GM19372 (cell line): ENCODE measurements around the gene ZDHHC17.

Source experiments
- ATAC-seq: cut with Tn5 transposase; IDR thresholded peaks from one replicate; pipeline ENCODE4 v1.9.1; 2021; ENCODE audit warnings: mild to moderate bottlenecking, low read depth, moderate library complexity; ENCODE audit not compliant: unreplicated experiment

Gene ZDHHC17

DNA sequence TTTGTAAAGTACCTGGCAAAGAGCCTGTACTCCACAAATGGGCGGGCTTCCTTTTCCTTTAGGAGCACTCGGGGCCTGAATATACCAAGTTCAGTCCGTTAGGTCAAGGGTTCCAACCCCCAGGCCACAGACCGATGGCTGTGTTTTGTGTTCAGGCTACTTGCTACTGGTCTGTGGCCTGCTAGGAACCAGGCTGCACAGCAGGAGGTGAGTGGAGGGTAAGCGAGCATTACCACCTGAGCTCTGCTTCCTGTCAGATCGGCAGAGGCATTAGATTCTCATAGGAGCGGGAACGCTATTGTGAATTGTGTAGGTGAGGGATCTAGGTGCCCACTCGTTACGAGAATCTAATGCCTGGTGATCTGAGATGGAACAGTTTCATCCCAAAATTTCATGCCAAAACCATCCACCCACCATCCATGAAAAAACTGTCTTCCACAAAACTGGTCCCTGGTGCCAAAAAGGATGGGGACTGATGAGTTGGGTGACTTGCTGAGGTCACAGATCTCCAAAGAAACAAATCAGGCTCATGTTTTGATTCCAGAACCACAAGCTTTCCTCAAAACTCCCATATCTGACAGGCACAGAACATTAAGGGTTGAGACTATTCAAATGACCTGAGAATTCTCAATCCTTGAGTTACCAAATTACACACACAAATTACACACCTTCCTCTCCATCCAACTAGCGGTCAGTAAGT, 110.7 kb downstream of the ZDHHC17 start:
- no peak for ATAC-seq

DNA sequence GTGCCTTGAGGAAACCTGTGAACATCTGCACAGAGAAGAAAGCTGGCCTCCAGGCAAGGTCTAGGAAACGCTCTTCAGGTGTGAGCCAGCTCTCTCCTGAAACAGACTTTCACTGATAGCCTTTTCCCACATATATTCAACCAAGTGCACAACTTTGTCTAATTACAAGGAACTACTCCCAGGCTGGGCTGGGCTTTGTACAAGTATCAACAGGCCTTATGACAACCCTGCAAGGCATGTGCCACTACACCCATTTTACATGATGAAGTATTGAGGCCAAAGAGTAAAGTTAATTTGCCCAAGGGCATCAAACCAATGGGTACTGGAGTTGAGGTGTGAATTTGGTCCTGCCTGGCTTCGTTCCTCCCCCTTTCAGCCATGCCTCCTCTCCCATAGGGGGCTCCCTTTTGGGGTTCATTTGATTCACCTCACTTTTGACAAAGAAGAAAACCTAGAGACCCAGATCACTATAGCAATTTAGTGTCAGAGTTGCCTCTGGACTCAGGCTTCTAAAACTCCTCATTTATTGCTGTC, 112.8 kb downstream of the ZDHHC17 start:
- no peak for ATAC-seq

DNA sequence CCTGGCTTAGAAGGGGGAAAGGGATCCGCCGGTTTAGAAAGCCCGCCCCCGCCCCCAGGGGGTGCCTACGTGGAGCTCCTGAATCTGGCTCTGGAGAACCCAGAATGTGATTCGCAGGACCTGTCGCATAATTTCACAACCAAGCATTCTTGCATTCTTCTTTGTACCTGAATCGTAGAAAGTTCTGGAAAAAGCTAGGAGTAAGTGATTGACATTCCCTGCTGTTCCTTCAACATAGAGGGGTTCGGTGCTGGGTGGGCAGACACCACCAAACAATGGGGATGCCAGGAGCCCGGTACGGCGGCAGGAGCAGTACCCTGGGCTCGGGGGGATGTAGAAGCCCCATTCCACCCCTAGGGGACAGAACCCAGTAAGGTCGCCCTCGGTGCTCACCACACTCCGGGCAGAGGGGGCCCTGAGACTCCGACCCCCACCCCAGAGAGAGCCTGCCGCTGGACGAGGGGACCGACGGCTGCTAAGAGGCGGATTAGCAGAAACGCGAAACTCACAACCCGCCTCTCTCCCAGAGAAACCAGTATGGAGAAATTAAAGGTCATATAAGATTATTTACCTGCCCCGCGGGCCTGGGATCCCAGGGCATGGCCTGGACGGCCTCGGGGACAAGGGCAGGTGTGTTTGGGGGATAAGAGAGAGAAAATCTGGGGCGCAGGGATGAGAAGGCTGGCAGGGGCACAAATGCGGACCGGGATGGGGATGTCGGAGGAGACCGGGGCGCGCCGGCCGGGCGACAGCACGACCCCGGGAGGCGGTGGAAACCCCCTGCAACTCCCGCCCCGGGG, 114.4 kb downstream of the ZDHHC17 start:
- peak; percentile 38 for ATAC-seq

DNA sequence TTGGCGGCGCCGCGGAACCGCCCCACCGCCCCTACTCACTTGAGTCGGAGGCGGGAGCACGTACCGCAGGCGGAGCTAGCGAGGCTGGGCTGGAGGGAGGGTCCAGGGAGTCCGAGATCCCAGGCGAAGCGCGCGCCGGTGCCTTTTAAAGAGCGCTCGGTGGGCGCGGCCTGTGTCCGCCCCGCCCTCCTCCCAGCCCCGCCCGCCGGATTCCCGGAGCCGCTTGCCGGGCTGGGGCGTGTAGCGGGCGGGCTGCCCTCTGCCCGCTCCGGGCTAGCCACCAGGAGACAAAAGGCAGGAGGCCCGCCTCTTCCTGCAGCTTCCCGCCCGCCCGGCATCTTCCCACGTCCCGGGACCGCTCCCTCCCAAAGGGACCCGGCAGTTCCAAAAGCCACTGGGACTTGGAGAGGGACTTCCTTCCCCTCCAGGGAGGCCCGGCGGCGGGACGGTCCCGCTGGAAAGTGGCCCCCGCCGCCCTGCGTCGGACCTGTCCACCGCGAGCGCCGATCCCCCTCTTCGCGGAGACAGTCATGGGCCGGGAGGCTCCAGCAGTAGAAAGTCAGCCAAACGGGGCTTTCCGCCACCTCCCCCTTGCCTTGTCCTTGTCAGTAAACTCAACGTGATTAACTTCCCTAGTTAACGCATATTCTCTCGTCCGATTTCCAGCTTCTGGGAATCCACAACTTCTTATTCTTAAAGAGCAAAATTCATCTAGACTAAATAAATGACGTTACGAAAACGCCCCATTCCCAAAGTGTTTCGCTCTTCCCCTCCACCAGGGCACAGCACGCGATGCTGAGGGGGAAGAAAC, 115.2 kb downstream of the ZDHHC17 start, which contains the start of gene CSRP2:
Gene CSRP2, minus strand, starts transcription at position 121 of the 811 bp plus-strand sequence. CDS start 12,759 bp downstream, outside the sequence.
- peak; percentile 82 for ATAC-seq

DNA sequence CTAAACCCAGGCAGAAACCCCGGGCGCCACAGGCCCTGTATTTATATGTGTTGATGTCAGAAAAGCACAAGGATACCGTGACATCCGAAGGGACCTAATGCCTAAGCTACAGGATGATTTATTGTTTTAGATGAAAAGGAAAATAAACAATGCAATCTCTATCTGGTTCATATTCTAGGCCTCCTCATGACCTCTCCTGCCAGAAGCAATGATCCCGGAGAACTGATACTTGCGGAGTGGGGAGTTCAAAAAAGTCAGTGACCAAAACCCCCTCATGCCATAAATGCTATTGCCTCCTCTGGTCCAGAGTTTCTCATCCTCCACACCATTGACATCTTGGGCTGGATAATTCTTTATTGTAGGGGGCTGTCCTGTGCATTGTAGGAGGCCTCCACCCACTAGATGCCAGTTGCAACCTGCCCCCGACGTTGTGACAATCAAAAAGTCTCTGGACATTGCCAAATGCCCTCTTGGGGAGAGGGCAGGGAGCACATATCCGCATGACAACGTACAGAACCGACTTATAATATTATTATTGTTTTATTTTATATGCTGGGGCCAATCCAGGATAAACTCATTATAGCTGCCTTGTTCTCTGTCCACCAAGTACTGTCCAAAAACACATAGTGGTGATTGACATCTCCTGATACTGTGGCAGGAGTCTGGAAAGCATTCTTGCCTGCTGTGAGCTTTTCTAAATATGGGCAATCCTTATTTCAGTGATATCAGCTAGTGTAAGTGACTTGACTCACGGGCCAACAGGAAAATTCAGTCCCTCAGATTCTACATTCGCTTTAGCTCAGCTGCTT, 116.0 kb downstream of the ZDHHC17 start:
- no peak for ATAC-seq

DNA sequence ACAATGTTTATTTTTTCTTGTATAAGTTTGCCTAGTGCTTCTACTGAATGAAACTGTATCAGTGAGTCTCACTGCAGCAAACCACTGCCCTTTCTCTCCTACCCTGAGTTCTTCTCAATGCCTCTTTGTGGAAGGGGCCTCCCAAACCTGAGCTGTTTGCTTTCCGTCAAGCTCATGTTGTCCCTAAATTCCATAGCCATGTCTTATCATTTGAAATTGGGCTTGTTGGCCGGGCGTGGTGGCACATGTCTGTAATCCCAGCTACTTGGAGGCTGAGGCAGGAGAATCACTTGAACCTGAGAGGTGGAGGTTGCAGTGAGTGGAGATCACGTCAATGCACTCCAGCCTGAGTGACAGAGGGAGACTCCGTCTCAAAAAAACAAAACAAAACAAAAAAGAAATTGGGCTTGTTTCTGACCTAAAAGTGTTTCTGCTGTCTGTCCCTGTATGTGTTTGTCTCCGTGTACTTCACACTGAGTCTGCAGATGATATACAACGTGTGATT, 116.7 kb downstream of the ZDHHC17 start:
- no peak for ATAC-seq

DNA sequence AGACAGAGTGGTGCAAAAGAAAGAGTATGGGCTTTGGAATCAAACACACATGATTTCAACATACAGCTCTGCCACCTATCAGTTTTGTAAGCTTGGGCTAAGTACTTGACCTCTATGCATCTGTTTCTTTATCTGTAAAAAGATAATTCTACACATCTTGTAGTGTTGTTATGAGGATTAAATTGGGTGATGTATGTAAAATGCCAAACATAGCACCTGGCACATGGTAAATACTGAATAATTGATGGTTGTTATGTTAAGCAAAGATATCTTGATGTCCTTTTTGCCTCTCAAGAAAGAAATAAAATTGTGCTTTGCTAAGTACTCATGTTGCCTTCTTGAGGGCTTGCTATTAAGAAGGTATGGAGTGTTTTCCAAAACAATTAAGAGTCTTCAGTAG, 117.2 kb downstream of the ZDHHC17 start:
- no peak for ATAC-seq

DNA sequence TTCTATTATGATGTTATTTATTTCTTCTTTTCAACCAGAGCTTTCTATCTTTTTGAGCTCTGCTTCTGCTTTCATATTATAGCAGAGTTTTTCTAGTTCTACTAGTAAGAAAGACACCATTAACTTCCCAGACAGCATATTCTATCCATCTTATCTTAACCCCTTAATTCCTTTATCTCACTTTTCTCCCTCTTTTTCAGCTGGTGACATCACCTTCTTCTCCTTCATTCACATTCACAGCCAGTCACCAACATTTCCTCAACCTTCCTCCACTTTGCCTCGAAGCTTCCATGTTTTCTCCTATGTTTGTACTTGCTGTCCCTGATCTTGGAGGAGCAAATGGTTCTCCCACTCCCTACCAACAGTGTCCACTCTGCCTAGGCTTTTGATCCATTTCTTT, 118.5 kb downstream of the ZDHHC17 start:
- ATAC-seq: no peak

DNA sequence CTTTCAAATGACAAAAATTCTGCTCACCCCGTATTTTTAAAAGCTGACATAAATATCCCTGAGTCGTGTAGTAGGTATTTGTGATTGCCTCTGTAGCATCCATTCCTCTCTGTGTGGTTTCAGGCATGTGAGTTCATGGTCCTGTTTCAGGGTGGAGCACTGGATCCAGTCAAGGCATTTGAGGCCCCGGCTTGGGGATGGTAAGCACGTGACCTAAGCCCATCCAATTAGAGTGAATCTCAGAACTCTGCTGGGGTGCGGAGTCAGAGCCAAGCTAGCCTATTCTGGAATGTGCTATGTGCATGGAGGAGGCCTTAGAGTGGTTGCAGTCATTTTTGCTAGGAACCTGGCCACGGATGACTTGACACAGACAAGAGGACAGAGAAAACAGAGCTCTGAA, 119.2 kb downstream of the ZDHHC17 start:
- no peak for ATAC-seq

DNA sequence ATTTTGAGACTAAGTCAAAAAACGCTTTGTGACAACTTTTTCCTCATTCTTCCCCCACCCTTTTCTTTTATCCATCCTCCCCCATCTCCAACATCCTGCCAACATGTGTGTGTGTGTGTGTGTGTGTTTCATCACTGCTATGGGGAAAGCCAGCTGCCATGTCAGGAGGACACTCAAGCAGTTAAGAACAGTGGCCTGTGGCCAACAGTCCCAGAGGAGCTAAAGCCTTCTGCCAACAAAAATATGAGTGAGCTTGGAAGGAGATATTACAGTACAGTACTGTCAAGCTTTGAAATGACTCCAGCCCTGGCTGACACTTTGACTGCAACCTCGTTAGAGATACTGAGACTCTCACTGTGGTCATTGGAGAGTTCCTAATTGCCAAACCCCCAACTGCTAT, 119.9 kb downstream of the ZDHHC17 start:
- no peak for ATAC-seq

DNA sequence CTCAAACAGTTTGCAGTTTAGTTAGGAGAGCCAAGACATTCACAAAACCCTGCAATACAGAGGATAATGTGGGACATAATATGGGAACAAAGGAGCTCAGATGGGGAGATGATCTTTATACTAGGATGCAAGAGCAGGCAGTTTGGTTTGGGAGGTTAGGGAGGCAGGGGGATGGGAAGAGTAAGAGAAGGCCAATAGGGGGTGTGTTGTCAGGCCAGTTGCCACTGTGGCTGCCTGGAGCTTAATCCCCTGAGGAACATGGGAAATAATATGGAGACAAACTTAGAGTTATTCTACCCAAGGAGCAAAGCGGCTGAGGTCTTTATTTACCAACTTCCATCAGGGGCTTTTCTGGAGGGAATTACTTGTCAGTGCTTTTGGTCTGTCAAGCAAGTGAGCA, 124.9 kb downstream of the ZDHHC17 start:
- ATAC-seq: no peak

DNA sequence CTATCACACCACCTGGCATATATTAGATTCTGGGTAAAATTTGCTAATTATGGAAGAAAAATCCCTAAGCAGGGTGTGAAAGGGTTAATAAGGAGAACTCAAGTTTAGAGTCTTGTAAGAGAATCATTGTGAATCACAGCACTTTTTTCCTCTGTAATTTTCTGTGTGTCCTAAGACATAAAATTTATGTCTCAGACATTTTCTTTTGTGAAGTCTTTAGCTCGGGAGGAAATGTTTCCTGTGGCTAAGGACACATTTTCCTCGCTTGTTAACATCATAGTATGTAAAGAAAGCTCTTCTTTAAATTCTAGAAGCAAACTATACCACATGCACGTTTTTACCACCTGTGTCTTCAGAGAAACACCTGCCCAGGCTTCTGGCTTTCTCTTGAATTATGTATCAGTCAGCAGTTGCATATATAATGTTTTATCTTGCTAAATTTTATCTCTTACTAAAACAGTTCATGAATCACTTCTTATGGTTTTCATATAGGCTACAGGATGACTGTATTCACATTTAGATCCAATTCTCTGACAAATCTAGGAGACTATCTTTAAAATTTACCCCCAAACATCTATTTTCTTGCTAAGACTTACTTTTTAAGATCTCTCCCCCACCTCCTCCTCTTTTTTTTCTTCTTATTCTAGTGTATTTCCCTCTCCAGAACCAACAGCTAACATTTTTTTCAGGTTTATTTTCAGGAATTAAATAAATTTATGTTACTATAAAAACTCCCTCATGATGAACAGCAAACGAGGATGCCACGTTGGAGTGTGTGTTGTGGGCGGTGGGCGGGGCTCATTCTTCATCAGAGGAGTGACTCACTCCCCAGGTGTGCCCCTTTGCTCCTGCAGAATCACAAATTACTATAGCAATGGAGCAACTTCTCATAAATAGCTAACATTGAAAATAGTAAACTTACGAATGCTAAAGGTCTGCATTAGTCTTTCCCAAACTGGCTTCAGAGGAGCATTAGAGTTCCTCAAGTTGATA, 126.5 kb downstream of the ZDHHC17 start:
- ATAC-seq: no peak

DNA sequence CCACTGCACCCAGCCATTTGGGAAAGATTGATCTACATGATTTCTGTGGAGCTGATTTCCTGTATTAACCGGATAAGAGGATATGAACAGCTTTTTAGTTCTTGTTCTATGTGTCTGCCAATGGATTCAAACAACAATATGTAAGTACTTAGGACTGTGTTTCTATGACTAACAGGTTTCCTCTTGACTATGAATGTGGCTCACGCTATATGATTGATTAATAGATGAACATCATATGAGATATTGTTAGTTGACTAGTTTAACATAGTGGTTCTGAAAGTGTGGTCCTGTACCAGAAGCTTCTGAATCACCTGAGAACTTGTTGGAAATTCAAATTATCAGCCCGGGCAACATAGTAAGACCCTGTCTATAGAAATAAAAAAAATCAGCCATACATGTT, 127.7 kb downstream of the ZDHHC17 start:
- no peak for ATAC-seq

DNA sequence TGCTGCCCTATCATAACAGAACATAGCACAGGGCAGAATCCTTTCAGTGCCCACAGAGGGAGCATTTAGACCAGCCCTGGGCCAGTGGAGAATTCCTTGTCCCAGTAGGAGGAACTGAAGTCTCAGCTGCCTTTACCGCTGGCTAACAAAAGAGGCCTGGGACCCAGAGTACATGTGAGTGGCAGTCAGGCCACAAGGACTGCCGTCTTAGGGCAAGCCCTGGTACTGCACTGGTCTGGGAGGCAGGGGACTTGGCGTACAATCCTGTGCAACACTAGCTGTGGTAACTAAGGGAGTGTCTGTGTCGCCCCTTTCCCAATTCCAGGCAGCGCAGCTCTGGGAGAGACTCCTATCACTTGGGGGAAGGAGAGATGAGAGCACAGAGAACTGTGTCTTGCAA, 131.9 kb downstream of the ZDHHC17 start:
- ATAC-seq: no peak

DNA sequence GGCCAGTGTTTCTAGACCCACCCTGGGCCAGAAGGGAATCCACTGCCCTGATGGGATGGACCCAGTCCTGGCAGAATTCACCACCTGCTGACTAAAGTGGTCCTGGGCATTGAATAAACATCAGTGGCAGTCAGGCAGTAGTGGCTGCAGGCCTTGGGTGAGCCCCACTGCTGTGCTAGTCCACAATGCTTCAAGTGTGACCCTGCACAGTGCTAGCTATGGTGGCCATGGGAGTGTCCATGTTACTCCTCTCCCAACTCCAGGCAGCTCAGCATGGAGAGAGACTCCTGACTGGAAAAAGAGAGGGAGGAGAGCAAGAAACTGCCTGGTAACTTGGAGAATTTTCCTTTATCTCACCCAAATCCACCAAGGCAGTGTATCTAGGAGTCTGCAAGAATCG, 132.4 kb downstream of the ZDHHC17 start:
- ATAC-seq: no peak

DNA sequence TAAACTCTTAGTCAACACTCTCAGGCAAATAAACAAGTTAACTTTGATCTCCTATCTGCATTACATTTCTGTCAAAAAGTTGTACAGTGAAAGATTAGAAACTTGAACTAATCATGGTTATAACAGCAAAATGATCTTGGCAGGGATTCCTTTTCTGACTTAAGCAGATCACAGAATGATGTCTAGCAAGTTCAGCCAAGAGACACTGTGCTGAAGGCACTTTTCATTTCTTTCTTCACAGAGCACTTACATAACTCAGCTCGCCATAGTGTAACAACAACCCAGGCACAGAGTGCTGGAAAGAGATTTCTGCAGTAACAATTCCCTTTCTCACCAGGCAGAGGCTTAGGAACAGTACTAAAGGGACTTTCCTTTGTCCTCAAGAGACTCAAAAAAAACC, 134.5 kb downstream of the ZDHHC17 start:
- ATAC-seq: no peak

DNA sequence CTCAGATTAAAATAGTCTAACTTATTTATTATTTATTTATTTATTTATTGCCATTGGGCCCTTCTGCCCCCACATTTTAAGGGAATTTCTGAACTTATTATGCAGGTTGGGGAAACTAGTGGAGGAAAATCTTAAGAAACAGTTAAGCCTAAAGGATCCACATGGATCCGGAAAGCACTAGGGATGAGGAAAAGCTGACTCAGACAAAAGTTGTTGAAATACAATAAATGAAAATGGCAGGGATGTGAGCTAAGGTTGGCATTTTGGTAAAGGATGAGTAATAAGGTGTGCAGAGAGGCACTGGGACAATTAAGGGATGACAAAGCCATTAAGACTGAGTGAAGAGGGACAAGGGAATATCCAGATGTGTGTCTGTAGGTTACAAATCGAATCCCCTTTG, 135.6 kb downstream of the ZDHHC17 start:
- ATAC-seq: no peak

DNA sequence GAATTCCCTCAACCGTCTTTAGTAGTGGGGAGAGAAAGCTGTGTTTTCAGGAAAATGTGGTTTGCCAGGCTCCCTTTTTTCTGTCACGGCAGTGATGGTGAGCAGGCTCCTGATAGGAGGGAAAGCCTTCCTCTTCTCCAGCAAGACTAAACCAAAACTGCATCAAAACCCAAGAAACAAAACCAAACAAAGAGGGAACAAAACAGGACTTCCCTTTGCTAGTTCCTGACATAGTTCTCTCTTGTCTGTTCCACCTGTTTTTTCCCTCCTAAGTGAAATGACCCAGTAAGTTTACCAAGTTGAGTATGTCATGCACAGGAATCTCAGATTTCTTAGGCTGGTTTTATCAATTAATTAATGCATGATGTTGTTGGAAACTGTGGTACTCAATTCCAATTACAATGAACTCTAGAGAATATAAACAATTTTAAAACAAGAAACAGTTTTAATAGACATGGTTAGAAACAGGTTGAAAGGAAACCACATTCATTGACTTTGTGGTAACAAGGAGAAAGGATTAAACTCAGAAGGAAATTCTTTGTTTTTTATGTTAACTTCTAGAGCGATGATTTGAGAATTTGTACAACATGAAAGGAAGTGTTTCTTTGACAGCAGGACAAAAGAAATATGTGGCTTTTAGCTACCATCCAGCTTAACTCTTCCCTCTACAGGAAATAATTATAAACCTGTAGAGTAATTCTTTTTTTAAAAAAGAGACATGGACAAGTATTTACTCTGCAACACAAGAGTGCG, 137.9 kb downstream of the ZDHHC17 start:
- ATAC-seq: no peak
